AG10803 (cell line): ENCODE data around the gene PRKN.

Experiments used
- DNase-seq: peaks from one replicate; pipeline ENCODE4 v3.0.0; 2010; ENCODE audit warnings: low read depth
- H3K4me3 ChIP-seq: 2 replicates; pipeline ENCODE4 v1.5.1; 2011; ENCODE audit warnings: mild to moderate bottlenecking, low read length, control low read depth
- CTCF ChIP-seq: conservative IDR thresholded peaks from 2 replicates; pipeline ENCODE4 v1.5.1; 2011; ENCODE audit warnings: mild to moderate bottlenecking, low read length, control low read depth, inconsistent platforms

Gene PRKN

GRCh38 chr6:161355696-161356095 is 1371.9 kb downstream of the PRKN start:
- TF ChIP-seq CTCF: no peak
- DNase-seq: no peak
- no peak overlapping the region for H3K4me3 ChIP-seq

GRCh38 chr6:161354956-161355355 is 1372.6 kb downstream of the PRKN start:
- DNase-seq: no peak
- TF ChIP-seq CTCF: no peak
- no peak overlapping the region for H3K4me3 ChIP-seq

GRCh38 chr6:161354276-161354840 is 1373.2 kb downstream of the PRKN start:
- no peak for DNase-seq
- no peak overlapping the region for H3K4me3 ChIP-seq
- TF ChIP-seq CTCF: no peak

DNA sequence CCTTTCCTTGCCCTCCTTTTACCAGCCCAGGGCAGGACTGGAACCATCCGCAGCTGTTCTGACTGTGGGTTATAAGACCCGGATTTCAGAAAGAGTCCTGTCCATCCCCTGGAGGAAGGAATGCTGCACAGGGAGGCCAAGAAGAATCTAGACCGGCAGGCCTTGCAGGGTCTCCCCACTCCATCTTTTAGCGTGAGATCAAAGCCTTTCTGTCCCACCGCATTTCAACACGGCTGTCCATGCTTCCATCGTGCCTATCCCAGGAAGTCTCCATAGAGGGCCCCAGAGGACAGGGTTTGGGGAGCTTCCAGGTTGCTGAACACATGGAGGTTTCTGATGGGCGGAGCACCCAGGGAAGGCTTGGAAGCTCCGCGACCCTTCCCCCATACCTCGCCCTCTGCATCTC is 1374.4 kb downstream of the PRKN start:
- DNase-seq: no peak
- TF ChIP-seq CTCF: no peak; the same call in 1 of the 2 replicates
- H3K4me3 ChIP-seq: no peak overlapping the region

GRCh38 chr6:161351858-161352257 is 1375.7 kb downstream of the PRKN start:
- H3K4me3 ChIP-seq: no peak overlapping the region
- no peak for DNase-seq
- TF ChIP-seq CTCF: no peak

DNA sequence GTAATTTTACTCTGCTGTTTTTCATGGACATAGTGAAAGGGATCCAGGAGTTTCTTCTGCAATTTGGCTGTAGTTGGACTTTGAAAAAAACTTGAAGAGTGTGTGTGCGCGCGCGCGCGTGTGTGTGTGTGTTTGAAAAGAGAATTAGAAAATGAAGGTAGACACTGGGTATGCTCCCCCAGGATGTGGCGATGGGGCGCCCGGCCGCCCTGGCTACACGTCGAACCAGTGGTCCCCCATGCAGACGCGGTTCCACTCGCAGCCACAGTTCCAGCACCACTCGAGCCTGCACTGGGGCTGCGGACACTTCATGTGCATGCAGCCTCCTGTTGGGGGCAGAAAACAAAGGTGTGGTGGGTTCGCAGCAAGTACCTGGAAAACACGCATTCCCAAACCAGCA is 1377.7 kb downstream of the PRKN start:
- TF ChIP-seq CTCF: no peak
- no peak overlapping the region for H3K4me3 ChIP-seq
- DNase-seq: no peak

GRCh38 chr6:161348628-161348994 is 1379.0 kb downstream of the PRKN start:
- H3K4me3 ChIP-seq: no peak overlapping the region
- DNase-seq: no peak
- TF ChIP-seq CTCF: no peak
